HepG2 (cell line): ENCODE results near the gene GRHL1. TPM values are rescaled to one million over a fixed set of nuclear protein-coding genes. Genes with fewer than 3 reads are reported as not detected.

Source experiments
- DMAP1 ChIP-seq: IDR thresholded peaks from 2 replicates; pipeline ENCODE4 v1.6.1; 2016
- EED ChIP-seq: sonication (generic); formaldehyde crosslinking; IDR thresholded peaks from 2 replicates; pipeline ENCODE4 v1.5.0; 2020; ENCODE audit warnings: mild to moderate bottlenecking, missing genetic modification reagents
- FOXA3 ChIP-seq: IDR thresholded peaks from 2 replicates; pipeline ENCODE4 v1.6.1; 2016; ENCODE audit warnings: missing genetic modification reagents, missing compliant biosample characterization
- GABPA ChIP-seq, 2 experiments: IDR thresholded peaks; 2 replicates each; pipeline ENCODE4 v1.6.1; 2011 to 2016; ENCODE audit warnings: low read depth in 2 of 2, low read length in 1 of 2, missing biosample characterization in 1 of 2, missing genetic modification characterization in 1 of 2
- GABPB1 ChIP-seq: IDR thresholded peaks from 2 replicates; pipeline ENCODE4 v1.6.1; 2016; ENCODE audit warnings: mild to moderate bottlenecking, missing genetic modification reagents, moderate library complexity, missing compliant biosample characterization
- HBP1 ChIP-seq: IDR thresholded peaks from 2 replicates; pipeline ENCODE4 v1.6.1; 2016; ENCODE audit warnings: low read depth, control low read depth
- HES4 ChIP-seq: sonication (generic); formaldehyde crosslinking; IDR thresholded peaks from 2 replicates; pipeline ENCODE4 v1.9.0; 2021; ENCODE audit warnings: mild to moderate bottlenecking, missing genetic modification reagents, borderline replicate concordance
- JUND ChIP-seq: sonication (generic); formaldehyde crosslinking; IDR thresholded peaks from 2 replicates; pipeline ENCODE4 v1.8.0; 2022; ENCODE audit warnings: mild to moderate bottlenecking, missing genetic modification reagents
- MIXL1 ChIP-seq: IDR thresholded peaks from 2 replicates; pipeline ENCODE4 v1.6.1; 2016
- MTF2 ChIP-seq: sonication (generic); formaldehyde crosslinking; IDR thresholded peaks from 2 replicates; pipeline ENCODE4 v1.5.0; 2020; ENCODE audit warnings: missing genetic modification reagents, borderline replicate concordance
- MXI1 ChIP-seq: IDR thresholded peaks from 3 replicates; pipeline ENCODE4 v1.6.1; 2012; ENCODE audit warnings: low read depth, low read length, inconsistent platforms, borderline replicate concordance
- NFIC ChIP-seq: IDR thresholded peaks from 2 replicates; pipeline ENCODE4 v1.6.1; 2012; ENCODE audit warnings: mild to moderate bottlenecking, low read length, inconsistent platforms
- NFKB2 ChIP-seq: sonication (generic); formaldehyde crosslinking; IDR thresholded peaks from 2 replicates; pipeline ENCODE4 v1.4.0; 2020; ENCODE audit warnings: missing genetic modification reagents, borderline replicate concordance
- TCF7 ChIP-seq: sonication (generic); IDR thresholded peaks from 2 replicates; pipeline ENCODE4 v1.6.1; 2016; ENCODE audit warnings: antibody characterized with exemption, low read depth
- USF2 ChIP-seq, 2 experiments: sonication (generic) in 1 of 2; formaldehyde crosslinking in 1 of 2; IDR thresholded peaks; 2 replicates each; pipeline versions ENCODE4 v1.5.1 to v1.6.1; 2011 to 2020; ENCODE audit warnings: borderline replicate concordance in 1 of 2, low read depth in 1 of 2, low read length in 1 of 2, mild to moderate bottlenecking in 1 of 2, missing genetic modification reagents in 1 of 2, moderate library complexity in 1 of 2
- ZEB1 ChIP-seq: IDR thresholded peaks from 2 replicates; pipeline ENCODE4 v1.6.1; 2012; ENCODE audit warnings: mild to moderate bottlenecking, low read depth, inconsistent platforms; ENCODE audit not compliant: insufficient replicate concordance
- ZNF703 ChIP-seq: sonication (generic); formaldehyde crosslinking; IDR thresholded peaks from 2 replicates; pipeline ENCODE4 v1.5.1; 2020; ENCODE audit warnings: missing genetic modification reagents, mild to moderate bottlenecking, moderate library complexity, borderline replicate concordance
- ZSCAN25 ChIP-seq: sonication (generic); formaldehyde crosslinking; IDR thresholded peaks from 2 replicates; pipeline ENCODE4 v1.8.0; 2022; ENCODE audit warnings: mild to moderate bottlenecking, missing genetic modification reagents
- polyA plus RNA-seq, 8 experiments: library from polyadenylated mRNA; depleted of rRNA in 3 of 8; stranded (reverse) in 7 of 8; unstranded in 1 of 8; fragments of >200 nt; fragmentation: Illumina TruSeq in 4 of 8; extraction: Trizol in 4 of 8; gene quantifications; 2 replicates each; pipeline versions ENCODE4 v1.2.1 to v1.2.3, GENCODE V29; 2011 to 2016; ENCODE audit warnings: low read depth in 4 of 8, missing spikeins in 1 of 8, mixed read lengths in 1 of 8; ENCODE audit not compliant: insufficient read depth in 1 of 8
- total RNA-seq, 5 experiments: library from RNA; depleted of rRNA; stranded (reverse); fragments of >200 nt; fragmentation: Illumina TruSeq; extraction: Trizol; gene quantifications; 2 replicates each; pipeline ENCODE4 v1.2.3, GENCODE V29; 2016; ENCODE audit warnings: low read depth in 1 of 5
- TF ChIP-seq, protein P1 (sequence below): sonication (generic); formaldehyde crosslinking; IDR thresholded peaks from 2 replicates; pipeline ENCODE4 v1.5.1; 2020; ENCODE audit warnings: mild to moderate bottlenecking, missing genetic modification reagents, moderate library complexity
- TF ChIP-seq, protein P2 (sequence below): sonication (generic); formaldehyde crosslinking; IDR thresholded peaks from 2 replicates; pipeline ENCODE4 v1.5.0; 2020; ENCODE audit warnings: missing genetic modification reagents

GRHL1 gene
- total and polyA plus RNA-seq, 2 of the 13 experiments (the other 11 are each of a cell fraction or from before 2014, with no cell fraction given): 9.3 to 12.0 TPM

GRCh38 chr2:10030311-10030736 lies 78.8 kb downstream of the GRHL1 start (continued):
- TF ChIP-seq MXI1 (no peak), EED (CRISPR knock-in tag) (no peak), GABPB1 (CRISPR knock-in tag) (peak; percentile 71), GABPA (IDR thresholded peaks at IDR 0.05; ENCODE audit: low read depth, low read length) (no peak), GABPA (CRISPR knock-in tag; IDR thresholded peaks at IDR 0.05; ENCODE audit: low read depth) (peak; percentile 82), MTF2 (CRISPR knock-in tag) (no peak), DMAP1 (no peak), NFIC (no peak), MIXL1 (no peak), USF2 (IDR thresholded peaks at IDR 0.05; ENCODE audit: low read depth, low read length) (peak; percentile 74), USF2 (CRISPR knock-in tag; IDR thresholded peaks at IDR 0.05; ENCODE audit: borderline replicate concordance) (peak; percentile 91; the same call in 1 of the 2 replicates), NFKB2 (CRISPR knock-in tag) (no peak), ZSCAN25 (CRISPR knock-in tag) (no peak), ZEB1 (no peak), FOXA3 (CRISPR knock-in tag) (no peak), JUND (CRISPR knock-in tag) (no peak), HBP1 (no peak), HES4 (CRISPR knock-in tag) (no peak), TCF7 (0 out of 2 replicates have a peak, but pooled peaks have one; percentile 4), ZNF703 (CRISPR knock-in tag) (no peak)
- TF ChIP-seq, protein P1, sequence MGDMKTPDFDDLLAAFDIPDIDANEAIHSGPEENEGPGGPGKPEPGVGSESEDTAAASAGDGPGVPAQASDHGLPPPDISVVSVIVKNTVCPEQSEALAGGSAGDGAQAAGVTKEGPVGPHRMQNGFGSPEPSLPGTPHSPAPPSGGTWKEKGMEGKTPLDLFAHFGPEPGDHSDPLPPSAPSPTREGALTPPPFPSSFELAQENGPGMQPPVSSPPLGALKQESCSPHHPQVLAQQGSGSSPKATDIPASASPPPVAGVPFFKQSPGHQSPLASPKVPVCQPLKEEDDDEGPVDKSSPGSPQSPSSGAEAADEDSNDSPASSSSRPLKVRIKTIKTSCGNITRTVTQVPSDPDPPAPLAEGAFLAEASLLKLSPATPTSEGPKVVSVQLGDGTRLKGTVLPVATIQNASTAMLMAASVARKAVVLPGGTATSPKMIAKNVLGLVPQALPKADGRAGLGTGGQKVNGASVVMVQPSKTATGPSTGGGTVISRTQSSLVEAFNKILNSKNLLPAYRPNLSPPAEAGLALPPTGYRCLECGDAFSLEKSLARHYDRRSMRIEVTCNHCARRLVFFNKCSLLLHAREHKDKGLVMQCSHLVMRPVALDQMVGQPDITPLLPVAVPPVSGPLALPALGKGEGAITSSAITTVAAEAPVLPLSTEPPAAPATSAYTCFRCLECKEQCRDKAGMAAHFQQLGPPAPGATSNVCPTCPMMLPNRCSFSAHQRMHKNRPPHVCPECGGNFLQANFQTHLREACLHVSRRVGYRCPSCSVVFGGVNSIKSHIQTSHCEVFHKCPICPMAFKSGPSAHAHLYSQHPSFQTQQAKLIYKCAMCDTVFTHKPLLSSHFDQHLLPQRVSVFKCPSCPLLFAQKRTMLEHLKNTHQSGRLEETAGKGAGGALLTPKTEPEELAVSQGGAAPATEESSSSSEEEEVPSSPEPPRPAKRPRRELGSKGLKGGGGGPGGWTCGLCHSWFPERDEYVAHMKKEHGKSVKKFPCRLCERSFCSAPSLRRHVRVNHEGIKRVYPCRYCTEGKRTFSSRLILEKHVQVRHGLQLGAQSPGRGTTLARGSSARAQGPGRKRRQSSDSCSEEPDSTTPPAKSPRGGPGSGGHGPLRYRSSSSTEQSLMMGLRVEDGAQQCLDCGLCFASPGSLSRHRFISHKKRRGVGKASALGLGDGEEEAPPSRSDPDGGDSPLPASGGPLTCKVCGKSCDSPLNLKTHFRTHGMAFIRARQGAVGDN (CRISPR knock-in tag): peak; percentile 14; the same call in 1 of the 2 replicates
- TF ChIP-seq, protein P2, sequence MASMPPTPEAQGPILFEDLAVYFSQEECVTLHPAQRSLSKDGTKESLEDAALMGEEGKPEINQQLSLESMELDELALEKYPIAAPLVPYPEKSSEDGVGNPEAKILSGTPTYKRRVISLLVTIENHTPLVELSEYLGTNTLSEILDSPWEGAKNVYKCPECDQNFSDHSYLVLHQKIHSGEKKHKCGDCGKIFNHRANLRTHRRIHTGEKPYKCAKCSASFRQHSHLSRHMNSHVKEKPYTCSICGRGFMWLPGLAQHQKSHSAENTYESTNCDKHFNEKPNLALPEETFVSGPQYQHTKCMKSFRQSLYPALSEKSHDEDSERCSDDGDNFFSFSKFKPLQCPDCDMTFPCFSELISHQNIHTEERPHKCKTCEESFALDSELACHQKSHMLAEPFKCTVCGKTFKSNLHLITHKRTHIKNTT (CRISPR knock-in tag): no peak
